Activated CD8-positive, alpha-beta memory T cell treated with anti-CD3 and anti-CD28 coated beads, Interleukin-2, amount 50 U/mL, for 4 hours (primary cell): ENCODE results near the gene SETD1B.

Experiments
- DNase-seq: peaks from one replicate; pipeline ENCODE4 v3.0.0-alpha.2; 2020

Gene SETD1B

GRCh38 chr12:121796855-121797751 lies 6.7 kb upstream of the SETD1B start:
- no peak for DNase-seq

- no peak for DNase-seq
Measured at GRCh38 chr12:121797937-121798786, 5.6 kb upstream of the SETD1B start.

DNA sequence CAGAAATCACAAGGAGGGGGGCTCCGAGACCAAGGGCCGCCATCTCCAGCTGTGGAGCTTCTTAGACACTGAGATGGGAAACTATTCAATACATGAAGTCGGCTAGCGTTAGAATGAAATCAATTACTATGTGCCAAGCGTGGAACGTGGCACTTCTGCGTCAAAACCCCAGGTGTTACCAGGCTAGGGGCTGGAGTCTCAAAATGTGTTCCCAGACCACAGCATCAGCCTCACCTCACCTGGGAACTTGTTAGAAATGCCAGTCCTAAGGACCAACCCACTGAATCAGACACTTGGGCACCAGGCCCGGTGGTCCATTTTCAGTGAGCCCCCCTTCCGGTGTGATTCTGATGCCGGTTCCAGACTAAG lies 5.0 kb upstream of the SETD1B start:
- no peak for DNase-seq

- DNase-seq, result peak; percentile 50
Measured at GRCh38 chr12:121799156-121799841, 4.5 kb upstream of the SETD1B start.

DNA sequence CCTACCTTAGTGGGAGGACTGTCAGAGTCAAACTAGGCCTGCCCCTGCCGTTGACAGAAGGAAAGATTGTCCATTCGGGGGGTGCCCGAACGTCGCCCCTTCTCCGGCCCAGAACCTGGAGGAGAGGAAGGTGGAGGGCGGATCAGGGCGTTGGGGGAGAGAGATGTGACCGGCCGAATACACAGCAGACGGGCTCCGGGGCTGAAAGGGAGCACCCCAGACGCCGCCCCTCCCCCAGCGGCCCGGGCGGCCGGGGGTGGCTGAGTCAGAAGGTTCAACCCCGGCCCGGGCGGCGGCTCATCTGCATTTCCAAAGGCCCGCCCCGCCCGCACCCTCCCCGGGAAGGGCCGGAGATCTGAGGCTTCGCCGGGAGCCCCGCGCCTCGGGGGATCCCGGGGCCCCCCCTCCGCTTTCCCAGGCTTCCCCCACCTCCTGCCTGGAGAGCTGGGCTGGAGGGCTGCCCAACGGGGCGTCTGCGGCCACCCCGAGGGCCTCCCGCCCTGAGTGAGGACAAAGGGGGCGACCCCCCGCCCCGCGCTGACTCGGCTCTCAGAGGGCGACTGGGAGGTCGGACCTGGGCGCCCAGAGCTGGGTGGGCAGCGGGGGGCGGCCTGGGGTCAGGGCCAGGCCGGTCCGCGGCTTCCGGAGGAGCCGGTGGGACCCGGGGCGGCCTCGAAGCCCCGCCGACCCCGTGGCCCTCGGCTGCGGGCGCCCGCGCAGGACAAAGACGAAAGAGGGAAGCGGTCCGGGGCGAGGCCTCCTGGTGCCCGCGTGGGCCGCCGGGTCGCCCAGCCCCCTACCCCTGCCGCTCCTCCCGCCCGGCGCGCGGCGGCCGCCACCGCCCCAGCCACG lies 3.7 kb upstream of the SETD1B start:
- DNase-seq, result peak; percentile 84

- DNase-seq, result peak; percentile 73
Measured at GRCh38 chr12:121800694-121801594, 2.9 kb upstream of the SETD1B start.

- DNase-seq, result peak; percentile 38
Measured at GRCh38 chr12:121801595-121802484, 2.0 kb upstream of the SETD1B start.

GRCh38 chr12:121802485-121802842 lies 1.3 kb upstream of the SETD1B start:
- no peak for DNase-seq

DNA sequence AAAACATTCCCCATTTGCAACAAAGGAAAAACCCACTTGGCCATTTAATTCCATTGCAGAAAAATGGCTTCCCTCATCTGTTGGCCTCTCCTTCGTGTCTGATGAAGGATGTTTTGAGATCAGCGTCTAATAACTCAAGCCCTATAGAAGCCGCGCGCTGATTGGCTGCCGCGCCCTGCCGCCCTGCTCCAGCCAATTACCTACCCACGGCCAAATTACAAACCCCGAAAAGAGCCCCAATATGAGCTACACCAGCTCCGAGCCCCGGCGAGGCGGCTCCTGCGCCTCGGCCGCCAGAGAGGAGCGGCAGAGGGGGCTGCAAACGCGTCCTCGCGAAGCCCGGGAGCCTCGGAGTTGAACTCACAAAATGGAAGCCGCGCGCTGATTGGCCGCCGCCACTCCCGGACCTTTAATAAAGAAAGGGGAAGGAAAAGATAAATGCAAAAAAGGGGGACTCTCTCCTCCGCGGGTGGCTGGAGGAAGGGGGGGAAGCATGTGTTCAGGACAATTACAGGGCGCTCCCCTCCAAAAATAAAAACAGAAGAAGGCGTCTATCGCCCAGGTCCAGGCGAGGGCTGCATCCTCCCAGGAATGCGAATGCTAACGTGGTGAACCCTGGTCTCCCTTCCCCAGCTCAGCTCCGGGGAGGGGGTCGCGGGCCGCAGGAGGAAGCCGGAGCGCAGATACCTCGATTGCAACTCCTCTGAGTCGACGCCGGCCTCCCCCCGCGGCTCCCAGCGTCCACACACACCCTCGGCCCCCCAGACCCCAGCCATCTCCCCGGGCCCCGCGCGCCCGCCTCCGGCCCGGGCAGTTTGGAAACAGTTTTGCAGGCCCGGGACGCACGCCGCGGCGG lies 738 bp upstream of the SETD1B start:
- peak; percentile 84 for DNase-seq

DNA sequence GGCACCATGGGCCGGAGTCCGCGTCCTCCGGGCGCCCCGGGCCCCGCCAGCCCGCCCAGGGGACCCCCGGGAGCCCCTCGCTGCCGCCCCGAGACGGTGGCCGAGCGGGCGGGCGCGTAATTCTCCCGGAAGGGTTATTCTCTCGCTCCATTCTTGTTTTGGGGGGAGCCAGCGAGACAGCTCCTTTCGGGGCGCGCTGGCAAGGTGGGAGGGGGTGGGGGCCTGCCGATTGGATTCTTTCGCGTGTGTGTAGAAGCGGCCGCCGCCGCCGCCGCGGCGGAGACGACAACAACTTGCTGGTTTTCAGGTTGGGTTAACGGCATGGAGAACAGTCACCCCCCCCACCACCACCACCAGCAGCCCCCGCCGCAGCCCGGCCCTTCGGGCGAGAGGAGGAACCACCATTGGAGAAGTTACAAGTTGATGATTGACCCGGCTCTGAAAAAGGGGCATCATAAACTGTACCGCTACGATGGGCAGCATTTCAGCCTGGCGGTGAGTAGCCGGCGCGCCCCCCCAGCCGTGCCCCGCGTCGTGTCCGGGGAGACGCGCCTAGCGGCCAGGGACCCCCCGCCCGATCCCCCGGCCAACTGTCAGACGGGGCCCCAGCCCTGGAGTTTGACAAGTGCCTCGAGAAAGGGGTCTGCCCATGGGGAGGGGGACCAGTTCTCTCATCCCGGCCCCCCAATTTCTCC lies 755 bp downstream of the SETD1B start:
- peak; percentile 71 for DNase-seq

- DNase-seq, result no peak
Measured at GRCh38 chr12:121805171-121806008, 1.6 kb downstream of the SETD1B start.

GRCh38 chr12:121806009-121806545 lies 2.3 kb downstream of the SETD1B start:
- no peak for DNase-seq

DNA sequence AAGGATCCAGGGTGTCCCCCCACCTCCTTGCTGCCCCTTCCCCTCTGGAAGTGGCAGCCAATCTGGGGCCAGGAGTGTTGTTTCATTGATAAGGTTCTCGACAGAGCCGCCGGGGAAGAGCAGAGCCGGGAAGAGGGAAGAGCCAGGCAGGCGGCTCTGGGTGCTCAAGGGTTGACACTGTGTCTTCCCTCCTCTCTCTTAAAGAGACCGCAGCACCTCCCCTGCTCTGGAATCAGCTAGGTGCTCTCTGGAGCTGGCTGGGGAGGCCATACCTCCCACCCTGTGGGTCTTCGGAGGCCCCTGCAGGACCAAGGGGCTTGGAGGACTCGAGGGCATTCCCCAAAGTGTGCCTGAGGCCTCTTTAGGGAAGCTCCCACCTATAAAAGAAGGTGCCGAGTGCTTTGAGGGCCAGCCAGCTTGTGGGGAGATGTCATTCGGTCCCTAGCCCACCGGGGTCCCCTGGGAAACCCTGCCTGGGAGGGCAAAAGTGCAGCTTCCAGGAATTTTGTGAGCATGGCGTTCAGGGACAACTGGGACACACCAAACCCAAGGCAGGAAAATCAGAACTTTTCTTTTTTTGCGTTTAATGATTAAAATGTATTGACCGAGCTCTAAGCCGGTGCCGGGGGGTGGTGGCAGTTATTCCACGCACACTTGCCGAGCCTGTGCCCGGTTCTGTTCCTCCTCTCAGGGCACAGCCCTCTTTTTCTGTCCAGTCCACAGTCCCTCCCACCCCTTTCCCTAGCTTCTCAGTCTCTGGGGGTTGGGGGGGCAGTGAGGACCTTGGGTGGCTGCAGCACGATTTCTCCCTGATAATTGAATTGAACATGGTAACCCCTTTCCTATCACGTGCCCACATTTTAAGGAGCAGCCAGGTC lies 3.0 kb downstream of the SETD1B start:
- DNase-seq, result no peak

GRCh38 chr12:121807642-121808347 lies 4.0 kb downstream of the SETD1B start:
- DNase-seq, result no peak

- DNase-seq, result no peak
Measured at GRCh38 chr12:121808623-121809022, 4.8 kb downstream of the SETD1B start.

- no peak for DNase-seq
Measured at GRCh38 chr12:121809712-121810116, 5.9 kb downstream of the SETD1B start.
